Measurements from ENCODE around the gene EDAR.

The EDAR gene

GRCh38 chr2:108877506-108877905 lies 111.5 kb downstream of the EDAR start:
- H3K4me3 ChIP-seq (ENCODE audit: low read depth, low read length): no peak overlapping the region

- no peak overlapping the region for H3K4me3 ChIP-seq (ENCODE audit: low read depth, low read length)
Measured at GRCh38 chr2:108870069-108870644, 118.9 kb downstream of the EDAR start.

- no peak overlapping the region for H3K4me3 ChIP-seq (ENCODE audit: low read depth, low read length)
Measured at GRCh38 chr2:108869542-108869941, 119.5 kb downstream of the EDAR start.

DNA sequence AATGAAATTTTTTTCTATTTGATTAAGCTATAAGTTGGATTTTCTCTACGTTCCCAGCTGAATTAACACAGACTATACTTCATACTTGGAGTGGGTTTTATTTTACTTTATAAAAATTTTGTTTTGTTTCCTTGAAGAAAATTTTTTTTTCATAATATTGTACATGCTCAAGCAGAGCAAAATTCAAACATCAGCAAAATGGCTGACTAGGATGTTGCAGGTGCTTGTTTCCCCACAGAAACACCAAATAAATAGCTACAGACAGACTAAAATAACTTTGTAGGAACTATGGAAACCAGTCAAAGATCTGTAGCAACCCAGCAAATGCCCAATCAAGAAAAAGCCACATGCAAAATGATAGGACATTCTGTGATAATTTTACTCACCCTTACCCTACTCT lies 120.1 kb downstream of the EDAR start:
- no peak overlapping the region for H3K4me3 ChIP-seq (ENCODE audit: low read depth, low read length)

DNA sequence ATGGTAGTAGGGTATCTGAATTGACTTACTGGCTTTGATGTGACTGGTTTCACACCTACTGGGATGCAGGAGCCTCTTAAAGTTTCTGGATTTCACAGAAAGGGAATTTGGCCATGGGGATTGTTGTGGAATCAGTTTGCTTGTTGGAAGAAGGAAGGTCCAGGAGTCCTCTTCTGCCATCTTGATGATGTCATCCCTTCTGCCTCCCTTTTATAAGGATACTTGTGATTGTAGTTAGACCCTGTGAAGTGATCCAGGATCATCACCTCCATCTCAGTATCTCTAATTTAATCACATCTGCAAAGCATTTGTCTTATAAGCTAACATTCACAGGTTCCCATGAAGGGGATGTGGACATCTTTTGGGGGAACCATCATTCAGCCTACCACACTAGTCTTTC lies 123.0 kb downstream of the EDAR start:
- no peak overlapping the region for H3K4me3 ChIP-seq (ENCODE audit: low read depth, low read length)

DNA sequence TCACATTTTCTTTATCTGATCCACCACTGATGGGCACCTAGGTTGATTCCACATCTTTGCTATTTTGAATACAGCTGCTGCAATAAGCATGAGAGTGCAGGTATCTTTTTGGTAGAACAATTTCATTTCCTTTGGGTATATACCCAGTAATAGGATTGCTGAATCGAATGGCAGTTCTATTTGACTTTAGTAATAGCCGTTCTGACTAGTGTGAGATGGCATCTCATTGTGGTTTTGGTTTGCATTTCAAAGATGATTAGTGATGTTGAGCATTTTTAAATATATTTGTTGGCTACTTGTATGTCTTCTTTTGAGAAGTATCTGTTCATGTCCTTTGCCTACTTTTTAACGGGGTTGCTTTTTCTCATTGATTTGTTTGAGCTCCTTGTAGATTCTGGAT lies 130.1 kb downstream of the EDAR start:
- H3K4me3 ChIP-seq (ENCODE audit: low read depth, low read length): no peak overlapping the region

GRCh38 chr2:108855194-108855593 lies 133.8 kb downstream of the EDAR start:
- H3K4me3 ChIP-seq (ENCODE audit: low read depth, low read length): no peak overlapping the region

- no peak overlapping the region for H3K4me3 ChIP-seq (ENCODE audit: low read depth, low read length)
Measured at GRCh38 chr2:108854484-108854883, 134.5 kb downstream of the EDAR start.

DNA sequence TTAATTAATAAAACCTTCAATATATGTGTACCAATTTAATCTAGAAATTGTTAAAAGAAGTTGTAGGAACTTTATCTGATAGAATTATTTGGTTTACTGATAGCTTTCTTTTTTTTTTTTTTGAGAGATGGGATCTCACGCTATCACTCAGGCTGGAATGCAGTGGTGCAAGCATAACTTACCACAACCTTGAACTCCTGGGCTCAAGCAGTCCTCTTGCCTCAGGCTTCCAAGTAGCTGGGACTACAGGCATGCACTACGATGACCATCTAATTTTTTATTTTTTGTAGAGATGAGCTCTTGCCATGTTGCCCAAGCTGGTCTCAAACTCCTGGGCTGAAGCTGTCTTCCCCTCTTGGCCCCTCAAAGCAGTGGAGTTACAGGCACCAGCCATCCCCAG lies 135.6 kb downstream of the EDAR start:
- no peak overlapping the region for H3K4me3 ChIP-seq (ENCODE audit: low read depth, low read length)

DNA sequence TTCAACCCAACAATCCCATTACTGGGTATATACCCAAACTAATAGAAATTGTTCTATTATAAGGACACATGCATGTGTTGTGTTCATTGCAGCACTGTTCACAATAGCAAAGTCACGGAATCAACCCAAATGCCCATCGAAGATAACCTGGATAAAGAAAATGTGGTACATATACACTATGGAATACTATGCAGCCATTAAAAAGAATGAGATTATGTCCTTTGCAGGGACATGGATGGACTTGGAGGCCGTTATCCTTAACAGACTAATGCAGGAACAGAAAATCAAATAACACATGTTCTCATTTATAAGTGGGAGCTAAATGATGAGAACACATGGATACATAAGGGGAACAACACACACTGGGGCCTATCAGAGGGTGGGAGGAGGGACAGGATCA lies 136.6 kb downstream of the EDAR start:
- H3K4me3 ChIP-seq (ENCODE audit: low read depth, low read length): no peak overlapping the region

DNA sequence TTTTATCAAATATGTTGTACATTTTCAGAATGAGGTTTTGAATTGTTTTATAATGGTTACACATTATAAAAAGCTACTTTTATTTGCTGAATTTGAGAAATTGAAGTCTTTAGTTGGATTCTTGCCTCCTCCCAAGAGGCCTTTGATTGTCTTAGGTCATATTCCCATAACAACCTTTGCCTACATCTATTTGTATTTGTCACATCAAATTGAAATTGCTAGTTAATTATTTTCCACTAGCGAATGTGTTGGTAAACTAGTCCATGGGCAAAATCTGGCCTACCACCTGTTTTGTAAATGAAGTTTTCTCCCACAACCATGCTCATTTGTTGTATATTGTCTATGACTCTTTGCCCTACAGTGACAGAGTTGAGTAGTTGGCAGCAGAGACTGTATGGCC lies 142.0 kb downstream of the EDAR start:
- no peak overlapping the region for H3K4me3 ChIP-seq (ENCODE audit: low read depth, low read length)

DNA sequence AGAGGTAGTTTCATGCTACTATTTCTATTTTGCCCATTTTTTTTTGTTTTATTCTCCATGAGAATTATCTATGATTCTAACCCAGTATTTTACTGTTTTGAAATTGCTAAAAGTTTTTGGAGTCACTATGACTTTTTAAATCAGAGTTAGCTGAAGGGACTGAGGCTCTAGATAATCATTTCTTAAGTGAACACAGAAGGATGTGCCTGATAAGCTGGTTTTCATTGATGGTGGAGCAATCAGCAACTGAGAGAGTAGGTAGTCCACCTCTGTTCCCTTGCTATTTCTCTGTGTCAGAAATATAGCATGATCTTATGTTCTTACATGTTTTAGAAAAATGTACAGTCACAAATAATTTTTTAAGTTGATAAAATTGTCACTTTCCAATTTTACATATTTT lies 143.1 kb downstream of the EDAR start:
- no peak overlapping the region for H3K4me3 ChIP-seq (ENCODE audit: low read depth, low read length)

All from iPS-11a (cell line).